Stimulated activated CD8-positive, alpha-beta memory T cell treated with anti-CD3 and anti-CD28 coated beads, Interleukin-15, amount 100 ng/mL, for 1 hour (primary cell): Measurements from ENCODE around the gene RBM19.
"Not testable (repeated sequence)": the region's sequence is repeated elsewhere in the genome, so short reads cannot be mapped to it uniquely, and the experiment has no call there.

Experiments
- DNase-seq: peaks from one replicate; pipeline ENCODE4 v3.0.0-alpha.2; 2020; ENCODE audit warnings: low read depth

RBM19 gene

GRCh38 chr12:113905829-113906228 lies 60.3 kb downstream of the RBM19 start:
- DNase-seq = no peak

- DNase-seq = no peak
Observed at GRCh38 chr12:113903381-113903863, 62.7 kb downstream of the RBM19 start.

GRCh38 chr12:113901319-113901718 lies 64.8 kb downstream of the RBM19 start:
- not testable (repeated sequence) for DNase-seq

- no peak for DNase-seq
Observed at GRCh38 chr12:113900716-113901115, 65.4 kb downstream of the RBM19 start.

GRCh38 chr12:113899561-113900471 lies 66.3 kb downstream of the RBM19 start:
- DNase-seq = no peak

- DNase-seq = no peak
Observed at GRCh38 chr12:113899042-113899560, 67.0 kb downstream of the RBM19 start.

- no peak for DNase-seq
Observed at GRCh38 chr12:113898466-113898865, 67.7 kb downstream of the RBM19 start.

- DNase-seq = no peak
Observed at GRCh38 chr12:113897406-113897805, 68.7 kb downstream of the RBM19 start.

GRCh38 chr12:113896841-113897240 lies 69.3 kb downstream of the RBM19 start:
- DNase-seq = no peak

- no peak for DNase-seq
Observed at GRCh38 chr12:113896194-113896593, 69.9 kb downstream of the RBM19 start.

- DNase-seq = no peak
Observed at GRCh38 chr12:113895176-113895575, 70.9 kb downstream of the RBM19 start.

GRCh38 chr12:113894697-113895096 lies 71.4 kb downstream of the RBM19 start:
- no peak for DNase-seq

GRCh38 chr12:113893221-113893620 lies 72.9 kb downstream of the RBM19 start:
- DNase-seq = no peak

GRCh38 chr12:113892556-113892955 lies 73.6 kb downstream of the RBM19 start:
- no peak for DNase-seq

- DNase-seq = no peak
Observed at GRCh38 chr12:113891739-113892520, 74.2 kb downstream of the RBM19 start.

GRCh38 chr12:113891167-113891692 lies 74.9 kb downstream of the RBM19 start:
- no peak for DNase-seq

GRCh38 chr12:113889891-113890581 lies 76.1 kb downstream of the RBM19 start:
- no peak for DNase-seq

GRCh38 chr12:113889076-113889475 lies 77.0 kb downstream of the RBM19 start:
- DNase-seq = no peak

GRCh38 chr12:113888435-113888834 lies 77.7 kb downstream of the RBM19 start:
- DNase-seq = no peak

GRCh38 chr12:113887906-113888305 lies 78.2 kb downstream of the RBM19 start:
- DNase-seq = no peak

- no peak for DNase-seq
Observed at GRCh38 chr12:113886721-113887120, 79.4 kb downstream of the RBM19 start.

- no peak for DNase-seq
Observed at GRCh38 chr12:113884392-113884791, 81.7 kb downstream of the RBM19 start.
